ENCODE measurements around the gene FOXI1.

GRCh38 chr5:170057311-170057710 is 48.4 kb upstream of the FOXI1 start:
- TF ChIP-seq, protein P1, sequence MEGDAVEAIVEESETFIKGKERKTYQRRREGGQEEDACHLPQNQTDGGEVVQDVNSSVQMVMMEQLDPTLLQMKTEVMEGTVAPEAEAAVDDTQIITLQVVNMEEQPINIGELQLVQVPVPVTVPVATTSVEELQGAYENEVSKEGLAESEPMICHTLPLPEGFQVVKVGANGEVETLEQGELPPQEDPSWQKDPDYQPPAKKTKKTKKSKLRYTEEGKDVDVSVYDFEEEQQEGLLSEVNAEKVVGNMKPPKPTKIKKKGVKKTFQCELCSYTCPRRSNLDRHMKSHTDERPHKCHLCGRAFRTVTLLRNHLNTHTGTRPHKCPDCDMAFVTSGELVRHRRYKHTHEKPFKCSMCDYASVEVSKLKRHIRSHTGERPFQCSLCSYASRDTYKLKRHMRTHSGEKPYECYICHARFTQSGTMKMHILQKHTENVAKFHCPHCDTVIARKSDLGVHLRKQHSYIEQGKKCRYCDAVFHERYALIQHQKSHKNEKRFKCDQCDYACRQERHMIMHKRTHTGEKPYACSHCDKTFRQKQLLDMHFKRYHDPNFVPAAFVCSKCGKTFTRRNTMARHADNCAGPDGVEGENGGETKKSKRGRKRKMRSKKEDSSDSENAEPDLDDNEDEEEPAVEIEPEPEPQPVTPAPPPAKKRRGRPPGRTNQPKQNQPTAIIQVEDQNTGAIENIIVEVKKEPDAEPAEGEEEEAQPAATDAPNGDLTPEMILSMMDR (IDR thresholded peaks at IDR 0.05) = no peak
- no peak for TF ChIP-seq POLR2AphosphoS5 (IDR thresholded peaks at IDR 0.05)
- no peak for TF ChIP-seq POLR2A (IDR thresholded peaks at IDR 0.05; ENCODE audit: low read depth)
